ENCODE data around the gene PEX12.

DNA sequence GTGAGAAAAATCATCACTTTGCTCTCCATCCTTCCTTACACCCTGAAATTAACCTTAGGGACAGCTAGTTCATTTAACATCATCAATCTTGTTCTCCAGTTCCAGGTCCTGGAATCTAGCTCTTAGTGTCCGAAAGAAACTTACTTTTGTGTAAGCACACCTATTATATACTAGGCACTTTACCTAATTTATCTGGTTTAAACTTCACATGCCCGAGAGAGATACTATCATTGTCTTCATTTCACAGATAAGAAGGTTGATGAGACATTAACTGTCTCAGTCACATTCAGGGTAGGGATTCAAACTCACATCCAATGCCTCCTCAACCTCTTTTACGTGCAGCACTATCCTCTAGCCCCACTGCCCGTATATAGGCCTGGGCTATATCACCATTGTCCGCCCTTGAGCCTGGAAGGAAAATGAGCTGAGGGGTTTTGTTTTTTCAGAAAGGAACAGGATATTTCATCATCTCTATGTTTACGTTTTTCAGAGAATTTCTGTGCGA, 8.2 kb upstream of the PEX12 start:
- TF ChIP-seq POLR2AphosphoS5 (IDR thresholded peaks at IDR 0.05; ENCODE audit: low read depth, low read length) (no peak), POLR2A (IDR thresholded peaks at IDR 0.05; ENCODE audit: low read depth, low read length) (no peak)
